Measurements from ENCODE around the gene FSTL1. TPM values are rescaled to one million over a fixed set of nuclear protein-coding genes. Genes with fewer than 3 reads are reported as not detected.

The FSTL1 gene
- total RNA-seq, 3 donors from 2014 or later (not counting 1 experiment from before 2014, with no cell fraction given), result 1.1 to 1.9 (median 1.4) TPM

DNA sequence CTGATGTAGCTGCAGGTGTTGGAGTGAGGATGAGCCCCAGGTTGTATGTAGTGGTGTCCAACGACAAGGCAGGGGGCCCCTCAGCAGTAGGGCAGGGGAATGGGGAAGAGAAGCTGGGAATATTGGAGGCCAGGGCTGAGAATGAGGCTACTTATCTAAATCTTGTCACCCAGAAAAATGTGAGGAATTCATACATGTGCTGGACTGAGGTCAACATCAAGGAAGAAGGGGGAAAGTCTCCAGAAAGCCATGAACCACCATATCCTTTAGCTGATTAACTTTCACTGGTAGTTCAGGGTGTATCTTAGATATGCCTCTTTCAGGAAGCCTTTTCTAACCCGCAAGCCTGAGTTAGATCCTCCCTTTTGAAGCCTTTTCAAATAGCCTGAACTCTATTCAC lies 22.6 kb upstream of the FSTL1 start:
- Mint-ChIP-seq H3K4me3 (no peak overlapping the region), H3K36me3 (no peaks in the 10 kb centered on the region), H3K4me1 (no peaks in the 10 kb centered on the region), H3K27ac (no peak overlapping the region), H3K27me3 (ENCODE audit: low read depth in 2 of 2) (peaks cover 12 to 16% of the 10 kb centered on the region in 2 donors), H3K9me3 (no peaks in the 10 kb centered on the region)
- Histone ChIP-seq H3K27ac (ENCODE audit: low read length) (no peak overlapping the region), H3K4me1 (ENCODE audit: control insufficient read depth, insufficient read depth, low read length) (no peaks in the 10 kb centered on the region), H3K9me3 (ENCODE audit: control insufficient read depth, insufficient read depth, low read length) (no peaks in the 10 kb centered on the region), H3K4me3 (ENCODE audit: low read length) (no peak overlapping the region), H3K27me3 (ENCODE audit: control insufficient read depth, insufficient read depth, low read length) (no peaks in the 10 kb centered on the region), H3K36me3 (ENCODE audit: control insufficient read depth, insufficient read depth, low read length) (no peaks in the 10 kb centered on the region)
- DNase-seq, result no peak
- TF ChIP-seq, protein P1, sequence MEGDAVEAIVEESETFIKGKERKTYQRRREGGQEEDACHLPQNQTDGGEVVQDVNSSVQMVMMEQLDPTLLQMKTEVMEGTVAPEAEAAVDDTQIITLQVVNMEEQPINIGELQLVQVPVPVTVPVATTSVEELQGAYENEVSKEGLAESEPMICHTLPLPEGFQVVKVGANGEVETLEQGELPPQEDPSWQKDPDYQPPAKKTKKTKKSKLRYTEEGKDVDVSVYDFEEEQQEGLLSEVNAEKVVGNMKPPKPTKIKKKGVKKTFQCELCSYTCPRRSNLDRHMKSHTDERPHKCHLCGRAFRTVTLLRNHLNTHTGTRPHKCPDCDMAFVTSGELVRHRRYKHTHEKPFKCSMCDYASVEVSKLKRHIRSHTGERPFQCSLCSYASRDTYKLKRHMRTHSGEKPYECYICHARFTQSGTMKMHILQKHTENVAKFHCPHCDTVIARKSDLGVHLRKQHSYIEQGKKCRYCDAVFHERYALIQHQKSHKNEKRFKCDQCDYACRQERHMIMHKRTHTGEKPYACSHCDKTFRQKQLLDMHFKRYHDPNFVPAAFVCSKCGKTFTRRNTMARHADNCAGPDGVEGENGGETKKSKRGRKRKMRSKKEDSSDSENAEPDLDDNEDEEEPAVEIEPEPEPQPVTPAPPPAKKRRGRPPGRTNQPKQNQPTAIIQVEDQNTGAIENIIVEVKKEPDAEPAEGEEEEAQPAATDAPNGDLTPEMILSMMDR (IDR thresholded peaks at IDR 0.05), result no peak
- 72% methylated on average over 2 of the region's 2 CpGs for WGBS (ENCODE audit: insufficient coverage)
- intact Hi-C loops (cut with micrococcal nuclease), result no loop called here
- no peak for ATAC-seq

DNA sequence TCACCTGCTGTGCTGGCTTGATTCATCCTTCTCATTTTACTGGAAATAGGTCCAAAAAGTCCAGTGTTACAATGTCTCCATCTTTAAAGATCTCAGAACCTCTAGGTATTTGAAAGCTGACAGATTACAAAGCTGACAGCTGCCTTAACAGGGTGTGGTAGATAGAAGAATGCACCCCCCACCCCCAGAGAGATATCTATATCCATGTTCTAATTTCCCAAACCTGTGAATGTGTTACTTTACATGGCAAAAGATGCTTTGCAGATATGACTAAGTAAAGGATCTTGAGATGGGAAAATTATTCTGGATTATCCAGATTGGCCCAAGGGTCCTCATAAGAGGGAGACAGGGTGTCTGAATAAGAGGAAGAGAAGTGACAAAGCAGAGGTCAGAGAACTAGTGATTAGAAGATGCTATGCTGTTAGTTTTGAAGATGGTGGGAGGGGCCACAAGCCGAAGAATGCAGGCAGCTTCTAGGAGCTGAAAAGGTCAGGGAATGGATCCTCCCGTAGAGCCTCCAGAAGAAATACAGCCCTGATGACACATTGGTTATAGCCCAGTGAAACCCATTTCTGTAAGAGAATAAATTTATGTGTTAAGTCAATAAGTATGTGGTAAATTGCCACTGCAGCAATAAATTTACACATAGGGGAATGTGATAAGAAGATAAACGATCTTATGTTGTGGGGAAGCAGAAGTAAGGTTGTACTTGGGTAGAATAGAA lies 21.5 kb upstream of the FSTL1 start:
- Histone ChIP-seq H3K36me3 (ENCODE audit: control insufficient read depth, insufficient read depth, low read length) (no peaks in the 10 kb centered on the region), H3K9me3 (ENCODE audit: control insufficient read depth, insufficient read depth, low read length) (no peaks in the 10 kb centered on the region), H3K4me1 (ENCODE audit: control insufficient read depth, insufficient read depth, low read length) (no peaks in the 10 kb centered on the region), H3K27ac (ENCODE audit: low read length) (no peak overlapping the region), H3K27me3 (ENCODE audit: control insufficient read depth, insufficient read depth, low read length) (no peaks in the 10 kb centered on the region), H3K4me3 (ENCODE audit: low read length) (no peak overlapping the region)
- Mint-ChIP-seq H3K4me3 (no peak overlapping the region), H3K4me1 (no peaks in the 10 kb centered on the region), H3K36me3 (no peaks in the 10 kb centered on the region), H3K27ac (no peak overlapping the region), H3K27me3 (ENCODE audit: low read depth in 2 of 2) (peaks cover 16 to 18% of the 10 kb centered on the region in 2 donors), H3K9me3 (no peaks in the 10 kb centered on the region)
- DNase-seq, result no peak
- 73% methylated on average over 3 of the region's 3 CpGs for WGBS (ENCODE audit: insufficient coverage)
- no peak for ATAC-seq
- TF ChIP-seq, protein P1 (IDR thresholded peaks at IDR 0.05), result no peak
- intact Hi-C loops (cut with micrococcal nuclease), result no loop called here

DNA sequence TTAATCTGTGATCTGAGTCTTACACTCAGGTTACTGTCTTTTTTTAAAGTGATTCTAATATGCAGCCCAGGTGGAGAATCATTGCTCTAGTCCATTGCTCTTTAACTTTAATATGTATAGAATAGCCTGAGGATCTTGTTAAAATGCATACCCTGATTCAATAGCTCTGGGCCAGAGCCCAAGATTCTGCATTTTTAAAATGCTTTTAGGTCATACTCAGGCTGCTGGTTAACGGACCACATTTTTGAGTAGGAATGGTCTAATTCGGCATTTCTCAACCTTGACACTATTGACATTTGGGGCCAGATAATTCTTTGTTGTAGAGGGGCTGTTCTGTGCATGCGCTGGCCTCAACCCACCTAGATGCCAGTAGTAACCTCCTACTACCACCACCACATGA lies 20.9 kb upstream of the FSTL1 start:
- H3K36me3 ChIP-seq (ENCODE audit: control insufficient read depth, insufficient read depth, low read length), result no peaks in the 10 kb centered on the region
- DNase-seq (no peak), ATAC-seq (no peak)
- Mint-ChIP-seq H3K27ac (no peak overlapping the region), H3K4me3 (no peak overlapping the region), H3K36me3 (no peaks in the 10 kb centered on the region), H3K9me3 (no peaks in the 10 kb centered on the region), H3K4me1 (no peaks in the 10 kb centered on the region), H3K27me3 (ENCODE audit: low read depth in 2 of 2) (peaks cover 16 to 18% of the 10 kb centered on the region in 2 donors)
- H3K4me1 ChIP-seq (ENCODE audit: control insufficient read depth, insufficient read depth, low read length), result no peaks in the 10 kb centered on the region
- intact Hi-C loops (cut with micrococcal nuclease), result no loop called here
- 87% methylated on average over 3 of the region's 3 CpGs for WGBS (ENCODE audit: insufficient coverage)
- no peak overlapping the region for H3K4me3 ChIP-seq (ENCODE audit: low read length)
- no peaks in the 10 kb centered on the region for H3K9me3 ChIP-seq (ENCODE audit: control insufficient read depth, insufficient read depth, low read length)
- TF ChIP-seq, protein P1 (IDR thresholded peaks at IDR 0.05), result no peak
- no peak overlapping the region for H3K27ac ChIP-seq (ENCODE audit: low read length)
- no peaks in the 10 kb centered on the region for H3K27me3 ChIP-seq (ENCODE audit: control insufficient read depth, insufficient read depth, low read length)

DNA sequence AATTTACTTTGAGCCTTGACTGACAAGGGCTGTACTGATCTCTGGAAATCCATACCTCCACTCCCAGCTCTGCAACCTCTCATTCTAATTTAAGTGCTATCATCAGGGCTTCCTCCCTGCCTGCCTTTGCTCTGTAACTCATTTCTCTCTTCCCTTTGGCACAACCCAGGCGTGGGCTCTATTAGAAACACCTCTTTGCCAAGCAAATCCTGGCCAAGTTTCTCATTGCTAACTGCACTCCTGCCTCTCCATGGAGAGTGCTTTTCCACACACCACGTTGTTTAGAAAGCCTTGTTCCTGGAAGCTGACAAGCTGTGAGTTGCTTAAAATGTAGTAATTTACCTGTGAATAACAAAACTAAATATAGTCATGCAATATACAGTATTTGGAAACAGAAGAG lies 20.1 kb upstream of the FSTL1 start:
- no peaks in the 10 kb centered on the region for H3K4me1 ChIP-seq (ENCODE audit: control insufficient read depth, insufficient read depth, low read length)
- H3K9me3 Mint-ChIP-seq, result no peaks in the 10 kb centered on the region
- no peaks in the 10 kb centered on the region for H3K36me3 ChIP-seq (ENCODE audit: control insufficient read depth, insufficient read depth, low read length)
- DNase-seq (no peak), ATAC-seq (no peak)
- no peaks in the 10 kb centered on the region for H3K9me3 ChIP-seq (ENCODE audit: control insufficient read depth, insufficient read depth, low read length)
- no peaks in the 10 kb centered on the region for H3K36me3 Mint-ChIP-seq
- no peak overlapping the region for H3K4me3 Mint-ChIP-seq
- H3K27ac ChIP-seq (ENCODE audit: low read length), result no peak overlapping the region
- WGBS (ENCODE audit: insufficient coverage), result 49% methylated on average over 2 of the region's 2 CpGs
- no peaks in the 10 kb centered on the region for H3K4me1 Mint-ChIP-seq
- TF ChIP-seq, protein P1 (IDR thresholded peaks at IDR 0.05), result no peak
- H3K4me3 ChIP-seq (ENCODE audit: low read length), result no peak overlapping the region
- H3K27me3 ChIP-seq (ENCODE audit: control insufficient read depth, insufficient read depth, low read length), result no peaks in the 10 kb centered on the region
- H3K27ac Mint-ChIP-seq, result no peak overlapping the region
- intact Hi-C loops (cut with micrococcal nuclease), result no loop called here
- peaks cover 16 to 18% of the 10 kb centered on the region in 2 donors for H3K27me3 Mint-ChIP-seq (ENCODE audit: low read depth in 2 of 2)

All from natural killer cell (primary cell).